ENCODE data around the gene CDH24. TPM values are rescaled to one million over a fixed set of nuclear protein-coding genes. Genes with fewer than 3 reads are reported as not detected.
A peak's percentile ranks its signal among the peaks of the same experiment; 100 is the strongest.

The CDH24 gene
- total RNA-seq, 1 donor from 2014 or later: 8.9 TPM

DNA sequence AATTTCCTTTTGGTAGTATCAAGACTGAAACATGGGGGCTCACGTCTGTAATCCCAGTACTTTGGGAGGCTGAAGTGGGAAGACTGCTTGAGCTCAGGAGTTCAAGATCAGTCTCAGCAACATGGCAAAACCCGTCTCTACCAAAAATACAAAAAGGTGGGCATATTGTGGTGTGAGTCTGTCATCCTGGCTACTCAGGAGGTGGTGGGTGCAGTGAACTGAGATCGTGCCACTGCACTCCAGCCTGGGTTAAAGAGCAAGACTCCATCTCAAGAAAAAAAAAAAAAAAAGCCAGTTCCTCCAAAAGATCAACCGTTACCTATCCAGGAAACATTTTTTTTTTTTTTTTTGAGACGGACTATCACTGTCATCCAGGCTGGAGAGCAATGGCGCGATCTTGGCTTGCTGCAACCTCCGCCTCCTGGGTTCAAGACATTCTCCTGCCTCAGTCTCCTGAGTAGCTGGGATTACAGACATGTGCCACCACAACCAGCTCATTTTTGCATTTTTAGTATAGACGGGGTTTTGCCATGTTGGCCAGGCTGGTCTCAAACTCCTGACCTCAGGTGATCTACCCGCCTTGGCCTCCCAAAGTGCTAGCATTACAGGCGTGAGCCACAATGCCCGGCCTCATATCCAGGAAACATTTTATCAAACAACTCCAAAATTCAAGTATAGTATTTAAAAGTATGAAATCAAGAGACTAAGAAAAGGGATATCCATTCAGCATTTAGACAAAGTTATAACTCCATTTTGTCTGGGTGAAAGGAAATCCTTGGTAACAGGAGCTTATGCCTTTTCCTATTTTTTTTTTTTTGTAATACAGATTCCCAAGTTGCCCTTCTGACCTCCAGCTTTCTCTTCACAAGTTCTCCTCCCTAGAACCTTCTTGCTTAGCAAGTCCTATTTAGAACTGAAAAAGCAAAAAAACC is 34.2 kb upstream of the CDH24 start:
- DNase-seq (ENCODE audit: extremely low read depth, low read depth, low spot score): no peak

DNA sequence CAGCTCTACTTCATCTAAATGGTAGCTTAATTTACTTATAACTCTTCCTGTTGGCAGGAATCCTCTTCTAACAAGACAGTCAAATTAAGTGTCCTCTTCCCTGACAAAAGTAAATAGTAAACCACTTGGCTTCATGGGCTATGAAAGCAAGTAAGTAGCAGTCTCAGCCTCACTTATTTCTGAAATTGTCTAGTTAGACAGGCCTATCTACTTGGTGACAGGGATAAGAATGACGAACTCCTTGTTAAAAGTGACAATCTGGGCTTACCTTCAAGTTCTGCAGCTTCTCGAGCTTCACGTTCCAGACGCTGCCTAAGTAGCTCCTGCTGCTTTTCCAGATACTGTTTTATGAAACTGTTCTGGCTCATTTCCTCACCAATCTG is 32.9 kb upstream of the CDH24 start:
- DNase-seq (ENCODE audit: extremely low read depth, low read depth, low spot score): no peak

DNA sequence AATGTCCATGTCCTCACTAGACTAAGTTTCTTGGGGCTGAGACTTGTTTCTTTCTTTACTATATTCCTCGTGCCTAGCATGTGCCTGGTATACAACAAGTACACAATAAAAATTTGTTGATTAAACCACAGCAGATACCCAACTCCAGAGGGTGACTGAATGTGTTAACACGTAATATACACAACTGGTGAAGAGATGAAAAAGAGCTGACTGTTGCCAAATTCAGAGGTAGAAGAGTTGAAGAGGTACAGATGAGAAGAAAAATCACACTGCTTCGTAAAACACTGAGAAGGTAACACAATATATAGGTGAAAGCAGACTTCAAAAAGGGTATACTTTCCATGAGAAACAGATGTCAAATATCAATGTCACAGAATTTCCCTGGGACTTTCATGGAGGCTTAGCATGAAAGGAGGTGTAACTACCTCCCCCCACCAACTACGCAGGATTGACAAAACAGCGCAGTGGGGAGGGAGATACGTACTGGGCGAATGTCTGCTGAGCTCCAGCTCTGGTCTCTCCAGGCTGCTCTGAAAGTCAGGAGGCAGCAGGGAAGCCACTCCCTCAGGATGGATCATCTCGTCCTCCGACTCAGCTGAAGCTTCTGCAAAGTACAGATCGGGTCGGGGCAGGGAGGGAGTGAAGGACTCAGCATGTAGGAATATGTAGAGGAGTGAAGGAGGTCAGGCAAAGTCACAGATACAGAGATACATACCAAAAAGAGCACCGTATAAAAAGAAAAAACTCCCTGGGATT is 32.4 kb upstream of the CDH24 start:
- DNase-seq (ENCODE audit: extremely low read depth, low read depth, low spot score): no peak

DNA sequence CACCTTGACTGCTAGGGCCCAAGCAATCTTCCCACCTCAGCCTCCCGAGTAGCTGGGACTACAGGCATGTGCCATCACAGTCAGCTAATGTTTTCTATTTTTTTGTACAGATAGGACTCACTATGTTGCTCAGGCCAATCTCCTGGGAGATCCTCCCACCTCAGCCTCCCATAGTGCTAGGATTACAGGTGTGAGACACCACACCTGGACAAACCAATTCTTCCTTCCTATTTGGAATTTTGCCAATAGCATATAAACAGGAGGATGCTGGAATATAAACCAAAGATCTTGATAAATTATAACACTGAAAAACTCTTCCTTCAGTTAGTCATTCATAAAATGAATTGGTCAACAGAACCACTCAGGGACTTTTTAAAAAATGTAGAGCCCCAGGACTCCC is 29.2 kb upstream of the CDH24 start:
- DNase-seq (ENCODE audit: extremely low read depth, low read depth, low spot score): no peak

DNA sequence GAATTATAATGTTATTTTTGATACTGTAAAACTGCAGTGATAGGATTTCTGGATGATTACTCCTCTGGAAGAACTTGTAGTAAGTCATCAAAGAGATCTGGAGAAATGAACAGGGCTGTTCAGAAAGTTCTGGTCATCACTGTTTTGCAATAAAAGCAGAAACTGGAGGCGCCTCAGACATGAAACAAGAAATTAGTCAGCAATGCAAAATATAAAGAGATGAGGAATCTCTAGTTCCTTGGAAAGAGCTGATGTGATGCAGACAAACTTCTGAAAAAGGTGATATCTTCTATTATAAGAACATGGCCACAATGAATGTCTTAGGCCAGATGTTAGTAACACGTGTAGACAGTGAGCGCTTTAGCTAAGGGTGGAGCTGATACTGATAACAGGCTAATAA is 28.1 kb upstream of the CDH24 start:
- no peak for DNase-seq (ENCODE audit: extremely low read depth, low read depth, low spot score)

DNA sequence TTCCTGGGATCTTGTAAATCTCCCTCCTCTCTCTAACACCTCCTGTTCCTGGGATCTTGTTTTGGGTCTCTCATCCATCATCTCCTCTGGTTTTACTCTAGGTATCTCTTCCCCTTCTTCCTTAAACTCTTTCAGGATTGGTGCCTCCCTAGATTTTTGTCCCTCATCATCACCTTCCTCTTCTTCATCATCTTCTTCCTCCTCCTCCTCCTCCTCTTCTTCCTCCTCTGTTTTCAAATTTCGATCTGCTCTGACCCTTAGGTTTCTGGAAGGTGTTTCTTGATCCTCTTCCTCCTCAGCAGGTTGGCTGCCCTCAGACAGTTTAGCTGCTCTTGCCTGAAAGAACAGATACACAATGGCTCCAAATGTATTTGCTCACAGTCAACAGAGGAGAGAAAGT is 23.2 kb upstream of the CDH24 start:
- no peak for DNase-seq (ENCODE audit: extremely low read depth, low read depth, low spot score)

DNA sequence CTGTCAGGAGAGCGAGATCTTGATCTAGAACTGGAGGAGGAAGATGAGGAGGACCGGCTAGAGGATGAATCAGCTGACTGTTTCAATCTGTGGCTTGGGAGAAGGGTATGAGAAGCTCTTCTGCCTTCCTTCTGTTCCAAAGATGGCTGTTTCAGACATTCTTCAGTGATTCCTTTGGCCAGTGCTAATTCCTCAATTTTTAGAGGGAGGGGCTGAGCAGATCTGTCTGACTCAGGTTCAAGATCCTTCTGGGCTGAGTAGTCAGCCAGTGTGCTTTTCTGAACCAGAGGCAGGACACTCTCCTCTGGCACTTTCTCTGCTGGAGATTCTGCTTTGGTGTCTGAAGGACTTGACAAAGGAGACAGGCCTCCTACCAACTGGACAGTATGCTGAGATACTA is 22.4 kb upstream of the CDH24 start:
- no peak for DNase-seq (ENCODE audit: extremely low read depth, low read depth, low spot score)

DNA sequence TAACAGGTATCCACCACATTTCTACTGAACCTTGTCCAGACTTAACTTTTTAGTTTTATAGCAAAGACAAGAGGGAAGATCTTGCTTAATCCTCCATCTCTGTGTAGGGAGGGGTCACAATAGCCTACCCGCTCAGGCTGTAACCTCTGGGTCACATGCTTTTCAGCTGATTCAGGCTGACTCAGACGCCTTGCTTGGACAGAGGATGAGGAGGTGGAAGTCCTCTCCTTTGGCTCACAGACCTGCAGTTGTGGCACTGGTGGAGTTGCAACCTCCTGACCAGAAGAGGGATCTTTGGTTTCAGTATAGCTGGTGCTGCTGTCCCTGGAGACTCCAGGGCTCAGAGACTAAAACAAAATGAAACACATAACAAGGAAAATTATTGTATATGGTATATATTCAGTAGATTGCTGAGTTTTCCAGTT is 21.4 kb upstream of the CDH24 start:
- DNase-seq (ENCODE audit: extremely low read depth, low read depth, low spot score): no peak

DNA sequence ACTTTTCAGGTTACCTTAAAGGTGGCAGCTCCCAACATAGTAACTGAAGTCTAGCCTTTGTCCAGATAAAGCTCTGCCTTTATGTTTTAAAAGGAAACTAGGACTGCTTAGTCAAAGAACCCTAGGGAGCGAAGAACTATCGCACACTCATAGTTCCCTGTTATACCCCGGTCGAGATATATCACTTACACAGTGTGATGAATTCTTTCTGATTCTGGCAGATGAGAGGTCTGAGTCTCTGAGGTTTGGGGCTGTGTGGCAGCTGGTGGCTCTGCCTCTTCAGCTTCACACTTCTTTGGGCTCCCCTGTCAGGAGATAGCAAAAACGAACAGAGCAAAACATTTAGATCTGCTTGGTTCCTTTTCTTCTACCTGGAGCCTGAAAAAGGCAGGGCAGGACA is 20.6 kb upstream of the CDH24 start:
- no peak for DNase-seq (ENCODE audit: extremely low read depth, low read depth, low spot score)

DNA sequence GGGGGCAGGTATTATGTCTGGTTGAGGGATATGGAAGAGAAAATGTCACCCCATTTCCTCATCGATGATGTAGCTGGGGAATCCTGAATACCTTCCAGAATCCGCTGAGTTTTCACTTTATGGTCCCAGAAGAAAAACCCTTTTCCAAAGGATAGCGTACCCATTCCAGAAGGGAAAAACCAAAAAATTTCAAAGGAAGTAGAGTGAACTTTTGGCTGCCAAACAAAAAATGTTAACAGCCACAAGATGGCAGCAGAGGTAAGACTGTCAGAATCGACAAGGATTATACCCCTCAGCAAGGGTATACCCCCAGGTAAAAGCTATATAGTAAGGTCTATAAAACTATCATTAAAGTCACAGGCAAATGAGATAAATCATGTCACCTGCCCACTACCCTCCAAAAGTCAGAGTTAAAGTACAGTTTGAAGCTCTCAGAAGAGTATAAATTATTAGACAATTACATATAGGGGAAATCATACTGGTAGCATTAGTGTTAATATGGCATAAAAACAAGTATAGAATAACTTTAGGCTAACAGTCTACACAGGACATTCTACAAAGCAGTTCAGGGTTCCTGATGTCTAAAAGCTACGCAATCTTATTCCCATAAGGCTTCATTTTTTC is 19.6 kb upstream of the CDH24 start:
- no peak for DNase-seq (ENCODE audit: extremely low read depth, low read depth, low spot score)

DNA sequence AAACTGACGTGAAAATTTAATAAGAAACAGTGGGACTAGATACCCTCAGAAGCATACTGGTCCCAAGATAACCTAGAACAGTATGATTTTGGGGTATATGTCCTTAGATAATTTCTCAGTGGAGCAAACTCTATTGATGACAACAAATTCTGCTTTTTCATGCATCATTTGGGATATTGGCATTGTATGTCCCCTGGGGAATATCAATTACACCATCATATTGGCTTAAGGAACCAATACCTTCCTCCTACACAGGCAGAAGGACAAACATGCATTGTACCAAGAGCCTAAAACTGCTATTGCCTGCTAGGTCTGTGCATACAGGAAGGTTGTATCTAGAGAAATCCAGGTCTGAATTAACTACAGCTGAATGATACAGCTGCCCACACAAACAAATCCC is 17.6 kb upstream of the CDH24 start:
- no peak for DNase-seq (ENCODE audit: extremely low read depth, low read depth, low spot score)

DNA sequence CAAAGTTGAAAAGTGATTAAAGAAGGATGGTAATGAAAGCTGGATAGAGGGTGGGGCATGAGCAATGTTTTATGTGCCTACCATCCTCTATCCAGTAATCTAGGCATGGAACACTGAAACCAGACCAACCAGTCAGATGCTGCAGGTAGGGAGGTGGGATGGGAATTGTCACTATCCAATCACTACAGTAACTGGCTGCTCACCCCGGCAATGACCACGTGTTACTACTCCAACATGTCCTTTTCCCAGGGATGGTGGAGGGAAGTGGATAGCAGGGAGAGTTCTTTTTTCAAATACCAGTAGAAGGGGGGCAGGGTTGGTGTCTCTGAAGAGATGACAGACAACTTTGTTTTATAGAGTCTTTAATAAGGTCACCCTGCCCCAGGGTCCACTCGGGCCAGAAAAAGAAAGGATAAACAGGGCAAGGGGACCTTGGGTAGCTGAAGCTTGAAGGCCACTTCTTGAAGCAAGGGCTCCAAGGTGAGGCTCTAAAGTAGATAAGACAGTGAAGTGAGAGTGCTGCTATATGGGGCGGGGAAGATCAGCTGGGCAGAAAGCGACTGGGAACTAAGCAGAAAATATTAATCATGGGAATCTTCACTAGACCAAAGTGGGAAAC is 14.7 kb upstream of the CDH24 start:
- DNase-seq (ENCODE audit: extremely low read depth, low read depth, low spot score): no peak

DNA sequence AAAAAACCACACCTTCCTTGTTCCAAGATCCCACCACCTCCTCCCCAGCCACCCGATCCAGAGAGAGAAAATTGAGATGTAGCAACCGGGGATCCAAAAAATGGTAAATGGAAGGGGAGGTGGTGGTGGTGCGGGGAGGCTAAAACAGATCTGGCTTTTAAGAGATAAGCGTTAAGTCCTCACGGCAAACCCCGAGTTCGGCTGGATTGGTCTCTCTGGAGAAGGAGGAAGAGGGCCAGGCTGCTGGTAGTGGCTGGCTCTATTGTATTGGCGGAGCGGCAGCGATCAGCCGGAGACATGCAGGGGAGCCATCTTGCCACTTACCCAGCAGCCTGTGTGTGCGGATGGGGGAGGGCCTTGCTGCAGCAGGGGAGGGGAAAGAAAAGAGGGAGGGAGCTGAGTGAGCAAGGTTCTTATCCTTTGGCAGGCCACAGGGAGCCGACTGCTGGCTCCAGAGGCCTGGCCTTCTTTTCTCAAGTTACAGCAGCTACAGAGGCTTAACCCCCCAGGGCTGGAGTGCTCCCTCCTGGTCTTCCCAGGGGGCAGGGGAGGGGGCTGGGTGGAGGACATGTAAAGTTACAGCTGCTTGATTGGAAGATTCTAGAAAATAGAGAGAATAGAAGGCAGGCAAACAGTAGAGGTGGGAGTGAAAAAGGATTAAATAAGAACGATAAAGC is 14.1 kb upstream of the CDH24 start:
- no peak for DNase-seq (ENCODE audit: extremely low read depth, low read depth, low spot score)

DNA sequence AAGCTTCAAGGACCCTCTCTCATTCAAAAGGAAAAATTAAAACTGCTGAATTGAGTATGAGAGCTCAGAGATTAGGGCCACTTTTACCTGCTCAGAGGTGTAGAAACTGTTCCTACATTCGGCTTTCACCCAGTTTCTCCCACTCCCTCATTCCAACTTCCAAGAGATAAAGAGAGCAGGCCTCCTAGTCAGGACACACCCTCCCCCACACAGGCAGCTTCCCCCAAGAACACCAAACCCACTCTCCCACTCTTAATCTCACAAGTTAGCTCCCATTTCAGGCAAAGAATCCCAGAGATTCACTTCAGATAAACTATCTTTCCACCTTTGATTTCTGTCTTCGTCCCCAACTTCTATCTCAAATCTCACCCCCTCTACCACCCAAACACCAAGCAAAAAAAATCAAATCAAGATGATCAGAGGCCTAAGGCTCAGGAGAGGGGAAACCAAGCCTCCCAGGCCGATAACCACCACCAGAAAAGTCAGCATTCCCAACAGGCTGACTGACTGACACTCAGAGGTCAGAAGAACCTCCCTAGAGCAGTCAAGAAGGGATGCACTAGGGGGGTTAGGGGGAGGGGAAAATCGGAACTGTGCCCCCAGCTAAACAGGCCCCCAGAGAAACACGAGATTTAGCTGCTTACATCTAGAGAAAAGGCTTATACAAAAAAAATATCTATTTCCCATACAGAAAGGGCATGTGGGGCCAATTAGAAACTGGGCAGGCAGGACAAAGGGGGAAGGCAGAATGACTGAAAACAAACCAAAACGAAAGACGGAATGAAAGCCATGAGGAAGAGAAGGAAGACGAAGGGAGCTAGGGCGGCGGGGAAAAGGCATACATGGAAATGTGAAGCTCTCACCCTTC is 13.2 kb upstream of the CDH24 start:
- DNase-seq (ENCODE audit: extremely low read depth, low read depth, low spot score): no peak

DNA sequence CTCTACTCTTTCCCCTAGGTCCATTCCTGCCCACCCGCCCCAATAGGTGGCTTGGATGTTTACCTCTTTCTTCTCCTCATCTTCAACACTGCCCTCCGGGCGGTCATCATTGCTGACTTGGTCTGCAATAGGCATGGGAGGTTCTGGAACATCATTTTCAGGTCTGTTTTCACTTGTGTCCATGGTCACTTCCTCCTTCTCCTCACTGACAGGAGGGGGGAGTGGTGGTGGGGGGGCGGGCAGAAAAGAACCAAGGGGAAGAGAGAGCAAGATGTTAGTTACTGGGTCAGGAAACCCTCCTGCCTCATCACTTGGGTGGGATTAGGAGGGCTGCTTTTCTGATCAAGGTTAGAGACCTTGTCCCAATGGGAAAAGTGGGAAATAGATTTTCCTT is 12.1 kb upstream of the CDH24 start:
- DNase-seq (ENCODE audit: extremely low read depth, low read depth, low spot score): no peak

DNA sequence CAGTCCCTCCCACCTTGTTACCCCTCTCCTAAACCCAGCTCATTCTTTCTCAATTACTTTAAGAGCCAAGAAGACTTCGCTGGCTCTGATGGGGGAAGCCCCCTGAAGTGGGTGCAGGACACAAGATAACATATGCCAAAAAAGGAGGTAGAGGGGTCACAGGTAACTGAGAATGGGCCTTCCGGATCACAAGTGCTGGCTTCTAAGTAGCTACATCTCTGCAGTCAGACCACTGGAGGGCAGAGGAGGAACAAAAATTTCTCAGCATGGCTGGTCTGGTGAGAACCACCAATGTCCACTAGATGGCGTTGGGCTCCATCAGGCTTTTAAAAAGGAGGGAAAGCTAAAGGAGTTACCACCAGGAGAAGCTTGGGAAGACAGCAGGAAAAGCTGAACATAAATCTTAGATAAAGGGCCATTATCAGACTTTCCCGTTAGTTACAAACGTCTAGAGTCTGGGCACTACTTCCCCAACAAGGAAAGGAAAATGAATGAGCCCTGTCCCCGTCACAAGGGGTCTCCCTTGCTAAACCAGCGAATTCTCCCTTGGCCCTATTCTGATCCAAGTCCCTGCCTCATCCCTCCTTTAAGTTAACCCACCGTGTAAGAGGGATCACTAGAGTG is 11.6 kb upstream of the CDH24 start:
- DNase-seq (ENCODE audit: extremely low read depth, low read depth, low spot score): peak; percentile 95

DNA sequence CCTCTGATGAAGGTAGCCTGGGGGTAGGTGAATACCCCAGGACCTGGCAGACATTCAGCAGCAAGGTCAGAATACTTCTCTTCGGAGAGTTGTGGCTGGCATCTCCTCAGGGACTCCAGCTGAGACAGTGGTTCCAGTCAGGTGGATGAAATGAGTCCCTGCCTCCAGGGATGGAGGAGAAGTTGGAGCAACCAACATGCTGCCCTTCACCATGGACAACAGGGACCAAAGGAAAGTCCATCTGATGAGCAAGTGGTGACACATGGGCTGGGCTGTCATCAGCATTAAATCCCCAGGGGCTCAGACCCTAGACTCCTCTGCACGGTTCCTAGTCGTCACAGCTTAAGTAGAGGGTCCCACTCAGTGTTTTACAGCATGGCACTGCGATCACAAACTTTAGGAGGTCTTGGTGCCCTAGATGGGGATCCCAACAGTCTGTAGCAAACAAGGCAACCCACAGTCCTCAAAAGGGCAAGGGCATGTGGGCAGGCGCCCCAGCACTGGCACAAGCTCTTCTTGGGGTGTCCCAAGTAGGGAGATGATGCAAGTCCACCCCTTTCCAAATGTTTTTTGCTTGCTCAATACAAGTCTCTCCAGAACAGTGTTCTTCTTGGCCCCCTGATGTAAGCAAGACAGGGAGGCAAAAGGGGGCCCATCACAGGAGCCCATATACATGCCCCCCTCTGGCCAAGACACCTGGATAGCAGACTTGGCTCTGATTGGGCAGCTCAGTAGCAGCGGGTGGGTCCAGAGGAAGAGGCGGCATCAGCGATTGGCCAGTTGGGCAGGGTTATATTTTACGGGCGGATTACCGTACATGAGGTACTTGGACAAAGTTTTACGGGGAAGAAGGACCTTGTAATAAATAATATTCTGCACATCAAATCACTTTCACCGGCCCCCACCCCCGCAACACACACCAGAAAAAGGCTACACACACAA is 10.8 kb upstream of the CDH24 start:
- no peak for DNase-seq (ENCODE audit: extremely low read depth, low read depth, low spot score)

Measured in glomerular endothelial cell (primary cell).